ENCODE measurements around the gene SERP1.
"Not testable (repeated sequence)": the region's sequence is repeated elsewhere in the genome, so short reads cannot be mapped to it uniquely, and the experiment has no call there.

SERP1 gene

DNA sequence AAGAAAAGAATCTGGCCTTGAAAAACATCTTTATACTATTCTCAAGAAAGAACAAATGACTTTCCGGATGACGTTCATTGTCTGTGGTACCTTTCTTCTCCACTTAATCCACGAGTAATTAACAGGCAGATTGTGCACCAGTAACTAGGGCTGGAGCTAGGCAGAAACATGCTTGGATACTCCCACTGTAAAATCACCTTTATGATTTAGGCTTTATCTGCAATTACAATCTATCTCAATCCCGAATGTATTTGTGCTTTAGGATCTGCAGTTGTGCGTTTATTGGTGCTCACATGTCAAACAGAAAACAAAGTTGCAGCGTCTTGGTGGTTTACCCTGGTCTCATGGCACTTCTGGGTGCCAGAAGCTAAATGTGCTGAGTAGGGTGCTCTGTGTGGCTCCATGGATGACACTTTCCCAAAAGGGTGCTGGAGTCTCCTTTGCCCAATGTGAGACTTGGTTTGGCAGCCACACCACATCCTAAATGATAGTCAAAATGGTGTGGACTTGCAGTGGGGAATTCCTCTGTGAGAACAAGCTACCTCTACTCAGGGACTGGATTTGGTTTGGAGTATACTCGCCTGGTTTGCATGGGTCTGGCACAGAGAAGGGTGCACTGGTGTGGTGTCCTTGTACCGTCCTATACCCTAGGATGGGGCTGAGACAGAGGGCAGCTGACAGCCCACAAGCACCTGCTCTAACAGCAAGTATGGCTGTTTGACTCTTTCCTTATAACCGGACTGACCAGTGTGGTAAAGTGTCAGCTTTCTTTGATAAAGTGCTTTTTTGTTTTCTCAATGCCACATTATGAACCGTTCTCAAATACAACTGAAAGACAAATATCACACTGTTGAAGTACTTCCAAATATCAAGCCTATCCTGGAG is 7.7 kb downstream of the SERP1 start:
- DNase-seq (ENCODE audit: low read depth in 2 of 2) = no peak

GRCh38 chr3:150535204-150535603 is 11.1 kb downstream of the SERP1 start:
- no peak for DNase-seq (ENCODE audit: low read depth in 2 of 2)

- no peak for DNase-seq (ENCODE audit: low read depth in 2 of 2)
These were observed 14.5 kb downstream of the SERP1 start for GRCh38 chr3:150531775-150532174.

DNA sequence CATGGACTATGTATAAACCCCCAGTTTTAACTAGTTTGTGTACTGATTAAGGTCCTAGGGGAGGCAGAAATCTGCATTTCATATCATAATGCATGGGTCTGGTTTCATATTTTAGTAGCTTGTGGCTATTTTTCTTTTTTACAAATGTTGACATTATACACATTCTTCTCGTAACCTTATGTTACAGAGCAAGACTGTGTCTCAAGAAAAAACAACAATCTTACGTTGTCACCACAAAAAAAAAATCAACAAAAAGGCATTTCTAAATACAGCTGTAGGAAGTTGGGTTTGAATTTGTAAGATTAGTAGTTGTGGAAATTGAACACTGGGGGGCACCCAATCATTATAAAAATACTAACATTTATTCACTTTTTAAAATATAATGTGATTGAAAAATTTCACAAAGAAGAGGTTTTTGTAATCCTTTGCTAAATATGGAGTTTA is 17.9 kb downstream of the SERP1 start:
- no peak for DNase-seq (ENCODE audit: low read depth in 2 of 2)

GRCh38 chr3:150527464-150528255 is 18.6 kb downstream of the SERP1 start:
- no peak for DNase-seq (ENCODE audit: low read depth in 2 of 2)

GRCh38 chr3:150523538-150523937 is 22.8 kb downstream of the SERP1 start:
- DNase-seq (ENCODE audit: low read depth in 2 of 2) = no peak

DNA sequence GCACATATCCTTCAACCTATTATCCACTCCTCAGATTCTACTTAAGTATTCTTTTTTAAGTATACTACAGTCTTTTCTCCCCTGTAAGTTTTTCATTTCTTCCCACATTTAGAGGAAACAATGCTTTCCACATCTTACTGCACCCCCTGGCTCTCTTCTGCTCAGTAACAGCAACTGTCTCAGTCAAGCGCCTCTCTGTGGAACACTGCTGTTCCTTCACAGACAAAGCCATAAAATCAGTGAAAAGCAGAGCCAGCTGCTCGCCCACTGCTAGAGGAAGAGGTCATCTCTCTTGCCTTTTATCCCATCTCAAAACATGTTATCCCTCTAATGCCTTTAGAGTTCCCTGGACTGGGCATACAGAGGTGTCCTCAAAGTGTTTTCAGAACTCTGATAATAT is 24.8 kb downstream of the SERP1 start:
- no peak for DNase-seq (ENCODE audit: low read depth in 2 of 2)

DNA sequence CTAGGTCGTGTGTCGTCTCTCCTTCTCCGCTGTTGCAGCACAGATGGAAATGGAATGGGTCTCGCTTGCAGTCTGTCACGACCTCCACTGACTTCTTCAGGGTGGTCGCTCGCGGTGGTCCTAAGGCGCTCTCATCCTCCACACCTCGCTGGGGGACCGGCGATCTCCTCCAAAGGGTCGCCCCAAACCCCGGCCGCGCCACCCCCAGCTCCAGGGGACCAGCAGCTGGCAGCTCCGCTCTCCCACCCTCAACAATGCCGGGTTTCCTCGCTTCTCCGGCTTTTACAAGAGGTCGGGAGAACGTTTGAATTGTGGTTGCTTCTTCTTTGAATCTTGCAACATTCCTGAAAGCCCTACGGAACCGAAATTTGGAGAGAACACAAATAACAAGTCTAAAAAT is 25.9 kb downstream of the SERP1 start:
- DNase-seq (ENCODE audit: low read depth in 2 of 2) = no peak

GRCh38 chr3:150519026-150519425 is 27.3 kb downstream of the SERP1 start:
- no peak for DNase-seq (ENCODE audit: low read depth in 2 of 2)

DNA sequence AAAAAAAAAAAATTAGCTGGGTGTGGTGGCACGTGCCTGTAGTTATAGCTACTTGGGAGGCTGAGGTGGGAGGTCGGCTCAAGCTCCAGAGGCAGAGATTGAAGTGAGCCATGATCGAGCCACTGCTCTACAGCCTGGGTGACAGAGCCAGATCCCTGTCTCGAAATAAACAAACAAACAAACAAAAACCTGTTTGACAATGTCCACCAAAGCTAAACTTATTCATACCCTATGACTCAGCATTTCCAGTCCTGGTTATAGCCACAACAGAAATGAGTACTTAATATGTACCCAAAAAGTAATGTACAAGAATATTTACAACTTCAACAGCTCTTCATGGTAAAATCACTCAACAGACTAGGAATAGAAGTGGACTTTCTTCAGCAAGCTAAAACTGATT is 31.1 kb downstream of the SERP1 start:
- DNase-seq (ENCODE audit: low read depth in 2 of 2) = no peak

DNA sequence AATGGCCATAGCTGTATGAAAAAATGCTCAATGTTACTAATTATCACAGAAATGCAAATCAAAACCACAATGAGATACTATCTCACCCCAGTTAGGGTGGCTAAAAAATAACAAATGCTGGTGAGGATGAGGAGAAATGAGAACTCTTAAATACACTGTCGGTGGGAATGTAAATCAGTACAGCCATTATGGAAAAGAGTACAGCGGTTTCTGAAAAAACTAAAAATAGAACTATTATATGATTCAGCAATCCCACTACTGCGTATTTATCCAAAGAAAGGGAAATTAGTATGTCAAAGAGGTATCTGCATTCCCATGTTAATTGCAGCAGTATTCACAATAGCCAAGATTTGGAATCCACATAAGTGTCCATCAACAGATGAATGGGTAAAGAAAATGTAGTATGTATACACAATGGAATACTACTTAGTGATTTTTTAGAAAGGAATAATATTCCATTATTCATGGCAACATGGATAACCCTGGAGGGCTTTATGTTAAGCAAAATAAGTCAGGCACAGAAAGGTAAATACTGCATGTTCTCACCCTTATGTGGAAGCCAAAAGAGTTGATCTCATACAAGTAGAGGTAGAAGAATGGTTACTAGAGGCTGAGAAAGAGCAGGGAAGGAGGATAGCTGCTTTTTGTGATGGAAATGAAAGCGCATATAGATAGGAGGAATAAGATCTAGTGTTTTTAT is 35.0 kb downstream of the SERP1 start:
- DNase-seq (ENCODE audit: low read depth in 2 of 2) = no peak

GRCh38 chr3:150509780-150510179 is 36.5 kb downstream of the SERP1 start:
- DNase-seq (ENCODE audit: low read depth in 2 of 2) = no peak

DNA sequence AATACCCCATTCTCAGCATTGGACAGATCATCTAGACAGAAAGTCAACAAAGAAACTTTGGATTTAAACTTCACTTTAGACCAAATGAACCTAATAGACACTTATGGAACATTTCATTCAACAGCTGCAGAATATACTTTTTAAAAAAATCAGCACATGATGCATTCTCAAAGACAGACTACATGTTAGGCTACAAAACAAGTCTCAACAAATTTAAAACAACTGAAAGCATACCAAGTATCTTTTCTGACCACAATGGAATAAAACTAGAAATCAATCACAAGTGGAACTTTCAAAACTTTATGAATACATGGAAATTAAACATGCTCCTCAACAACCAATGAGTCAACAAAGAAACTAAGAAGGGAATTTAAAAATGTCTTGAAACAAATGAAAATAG is 37.9 kb downstream of the SERP1 start:
- no peak for DNase-seq (ENCODE audit: low read depth in 2 of 2)

GRCh38 chr3:150504483-150504882 is 41.8 kb downstream of the SERP1 start:
- DNase-seq (ENCODE audit: low read depth in 2 of 2) = no peak

GRCh38 chr3:150503402-150504099 is 42.7 kb downstream of the SERP1 start:
- no peak for DNase-seq (ENCODE audit: low read depth in 2 of 2)

DNA sequence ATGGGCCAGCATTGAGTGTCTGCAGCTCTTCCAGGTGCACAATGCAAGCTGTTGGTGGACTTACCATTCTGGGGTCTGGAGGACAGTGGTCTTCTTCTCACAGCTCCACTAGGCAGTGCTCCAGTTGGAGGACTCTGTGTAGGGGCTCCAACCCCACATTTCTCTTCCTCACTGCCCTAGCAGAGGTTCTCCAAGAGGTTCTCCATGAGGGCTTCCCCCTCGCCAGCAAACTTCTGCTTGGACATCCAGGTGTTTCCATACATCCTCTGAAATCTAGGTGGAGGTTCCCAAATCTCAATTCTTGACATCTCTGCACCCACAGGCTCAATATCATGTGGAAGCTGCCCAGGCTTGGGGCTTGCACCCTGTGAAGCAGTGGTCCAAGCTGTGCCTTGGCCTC is 45.3 kb downstream of the SERP1 start:
- not testable (repeated sequence) for DNase-seq (ENCODE audit: low read depth in 2 of 2)

DNA sequence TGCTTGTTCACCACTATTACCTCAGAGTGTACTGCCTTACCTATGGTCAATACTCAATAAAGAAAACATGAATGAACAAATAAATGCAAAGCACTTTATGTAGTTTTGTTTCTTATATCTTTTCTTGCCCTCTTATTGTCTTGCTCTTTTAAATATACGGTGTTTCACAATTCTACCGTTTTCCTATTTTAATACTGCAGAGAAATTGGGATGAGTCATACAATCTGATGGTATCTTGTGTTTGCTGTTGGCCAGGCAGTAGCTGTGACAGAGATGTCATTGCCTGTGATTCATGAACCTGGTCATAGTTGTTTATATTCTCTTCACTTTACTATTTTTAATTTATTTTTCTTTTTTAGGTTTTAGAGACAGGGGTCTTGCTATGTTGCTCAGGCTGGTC is 48.3 kb downstream of the SERP1 start:
- no peak for DNase-seq (ENCODE audit: low read depth in 2 of 2)

- DNase-seq (ENCODE audit: low read depth in 2 of 2) = no peak
These were observed 50.6 kb downstream of the SERP1 start for GRCh38 chr3:150495563-150496168.

DNA sequence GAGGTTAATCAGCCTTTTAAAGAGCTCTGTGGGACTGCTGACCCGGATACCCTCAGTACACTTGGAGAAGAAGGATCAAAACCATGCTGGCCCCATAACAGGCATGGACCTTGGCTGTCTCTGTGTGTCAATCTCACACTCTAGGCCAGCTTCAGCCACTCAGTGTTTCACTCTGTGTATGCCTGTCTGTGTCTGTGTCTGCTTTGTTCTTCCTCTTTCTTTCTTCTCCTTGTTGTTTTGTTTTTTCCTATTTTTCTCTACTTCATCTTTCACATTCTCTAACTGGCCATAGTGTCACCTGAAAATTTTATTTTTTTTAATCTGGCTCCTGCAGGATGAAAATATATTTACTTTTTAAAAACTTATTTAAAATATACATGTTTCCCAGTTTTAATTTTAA is 51.1 kb downstream of the SERP1 start:
- DNase-seq (ENCODE audit: low read depth in 2 of 2) = no peak

DNA sequence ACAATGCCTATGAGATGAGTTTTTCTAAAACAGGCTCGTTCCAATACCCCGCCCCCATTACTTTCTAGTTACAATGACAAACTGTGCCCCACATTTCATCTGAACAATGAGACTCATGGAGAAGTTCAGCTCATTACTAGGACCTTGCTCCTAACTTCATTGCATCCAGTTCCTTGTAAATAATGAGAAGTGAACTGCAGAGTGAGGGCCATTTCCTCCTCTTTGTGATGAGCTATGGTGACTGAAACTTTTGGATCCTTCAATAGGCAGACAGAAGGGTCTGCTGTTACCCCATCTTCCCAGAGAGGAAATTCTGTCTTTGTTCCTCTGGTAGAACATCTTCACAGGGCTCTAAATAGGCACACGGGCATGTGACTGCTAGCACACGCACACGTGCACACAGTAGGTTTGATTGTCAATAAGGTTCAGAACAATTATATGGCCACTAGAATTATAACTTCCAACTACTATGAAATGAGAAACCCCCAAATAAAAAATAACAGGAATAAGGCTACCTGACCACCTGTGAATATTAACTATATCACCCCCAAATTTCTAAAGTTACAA is 51.8 kb downstream of the SERP1 start:
- DNase-seq (ENCODE audit: low read depth in 2 of 2) = no peak
